SU-DHL-6 (cell line): ENCODE data around the gene ASCC2.

Experiments
- H2AFZ ChIP-seq: fragments of 200-600 bp; sonication (generic); 2 replicates; pipeline ENCODE4 v1.6.1; 2014; ENCODE audit warnings: low read depth, mild to moderate bottlenecking, moderate library complexity, mixed read lengths, antibody characterized with exemption, low read length; ENCODE audit not compliant: severe bottlenecking
- H3F3A ChIP-seq: fragments of 200-600 bp; shearing (Covaris generic); 2 replicates; pipeline ENCODE4 v1.6.0; 2016; ENCODE audit warnings: antibody characterized with exemption, mild to moderate bottlenecking; ENCODE audit not compliant: insufficient read depth
- H3K27ac ChIP-seq: fragments of 200-600 bp; sonication (generic); 2 replicates; pipeline ENCODE4 v1.5.1; 2016; ENCODE audit warnings: low read depth, mild to moderate bottlenecking, low read length, moderate library complexity, mixed read lengths
- H3K27me3 ChIP-seq: fragments of 200-600 bp; sonication (generic), shearing (Covaris generic); 2 replicates; pipeline ENCODE4 v1.6.0; 2014; ENCODE audit warnings: mild to moderate bottlenecking, low read length
- H3K36me3 ChIP-seq: fragments of 200-600 bp; sonication (generic); 2 replicates; pipeline ENCODE4 v1.6.1; 2014; ENCODE audit warnings: mild to moderate bottlenecking, low read length, mixed read lengths
- H3K4me2 ChIP-seq: fragments of 300-600, 200-600 bp; shearing (Covaris generic), sonication (generic); 2 replicates; pipeline ENCODE4 v1.6.0; 2014; ENCODE audit warnings: low read length, low read depth, mild to moderate bottlenecking; ENCODE audit not compliant: poor library complexity, severe bottlenecking
- H3K4me3 ChIP-seq: fragments of 200-600 bp; sonication (generic); 2 replicates; pipeline ENCODE4 v1.5.1; 2014; ENCODE audit warnings: antibody characterized with exemption, low read length, mild to moderate bottlenecking, mixed read lengths; ENCODE audit not compliant: insufficient read depth, poor library complexity, severe bottlenecking
- H3K79me2 ChIP-seq: fragments of 200-600 bp; sonication (generic); 2 replicates; pipeline ENCODE4 v1.6.1; 2014; ENCODE audit warnings: mild to moderate bottlenecking, low read length, moderate library complexity; ENCODE audit not compliant: insufficient read depth
- H3K9ac ChIP-seq: fragments of 200-600 bp; sonication (generic); 2 replicates; pipeline ENCODE4 v1.7.0; 2014; ENCODE audit warnings: mild to moderate bottlenecking, low read length
- H3K9me2 ChIP-seq: fragments of 200-600 bp; sonication (generic); replicated peaks from 2 replicates; pipeline ENCODE4 v1.6.1; 2014; ENCODE audit warnings: low read length; ENCODE audit not compliant: insufficient read depth
- H3K9me3 ChIP-seq: fragments of 200-600 bp; sonication (generic); 2 replicates; pipeline ENCODE4 v1.6.1; 2014; ENCODE audit warnings: low read length, mixed read lengths; ENCODE audit not compliant: insufficient read depth
- H4K20me1 ChIP-seq: fragments of 200-600 bp; sonication (generic); 2 replicates; pipeline ENCODE4 v1.6.1; 2014; ENCODE audit warnings: low read depth, mild to moderate bottlenecking, antibody characterized with exemption, low read length, moderate library complexity, mixed read lengths
- CTCF ChIP-seq: fragments of 200-600 bp; sonication (generic); IDR thresholded peaks from one replicate; pipeline ENCODE4 v1.5.1; 2017; ENCODE audit warnings: antibody characterized with exemption, mild to moderate bottlenecking, low read length, moderate library complexity; ENCODE audit not compliant: insufficient read depth, poor library complexity, severe bottlenecking
- EZH2phosphoT487 ChIP-seq: fragments of 200-600 bp; sonication (generic), shearing (Covaris generic); conservative IDR thresholded peaks from 2 replicates; pipeline ENCODE4 v1.6.1; 2018; ENCODE audit warnings: mild to moderate bottlenecking, antibody characterized with exemption, low read length, moderate library complexity, mixed read lengths

Gene ASCC2

GRCh38 chr22:29780220-29780619 lies 57.9 kb downstream of the ASCC2 start:
- no peak overlapping the region for H3K4me3 ChIP-seq
- H3K4me2 ChIP-seq = no peak overlapping the region
- no peaks in the 10 kb centered on the region for H3K27me3 ChIP-seq
- no peaks in the 10 kb centered on the region for H3K36me3 ChIP-seq
- no peaks in the 10 kb centered on the region for H4K20me1 ChIP-seq
- no peaks in the 10 kb centered on the region for H3K79me2 ChIP-seq
- no peak overlapping the region for H2AFZ ChIP-seq
- TF ChIP-seq EZH2phosphoT487 (no peak), CTCF (no peak)
- H3F3A ChIP-seq = no peaks in the 10 kb centered on the region
- H3K9me3 ChIP-seq = no peaks in the 10 kb centered on the region
- no peaks in the 10 kb centered on the region for H3K9me2 ChIP-seq
- no peak overlapping the region for H3K9ac ChIP-seq
- no peak overlapping the region for H3K27ac ChIP-seq

GRCh38 chr22:29773233-29773632 lies 64.8 kb downstream of the ASCC2 start:
- Histone ChIP-seq H3K36me3 (0 out of 2 replicates have a peak, but pooled peaks cover 2% of the 10 kb centered on the region), H3K4me2 (no peak overlapping the region), H3K9me3 (no peaks in the 10 kb centered on the region), H3K9me2 (no peaks in the 10 kb centered on the region), H3K79me2 (peaks cover 5% of the 10 kb centered on the region), H3F3A (no peaks in the 10 kb centered on the region), H3K9ac (no peak overlapping the region), H3K27ac (no peak overlapping the region), H3K27me3 (no peaks in the 10 kb centered on the region), H2AFZ (no peak overlapping the region), H3K4me3 (no peak overlapping the region), H4K20me1 (no peaks in the 10 kb centered on the region)
- no peak for TF ChIP-seq EZH2phosphoT487

GRCh38 chr22:29772170-29772641 lies 65.9 kb downstream of the ASCC2 start:
- Histone ChIP-seq H3F3A (no peaks in the 10 kb centered on the region), H3K27me3 (no peaks in the 10 kb centered on the region), H2AFZ (no peak overlapping the region), H3K4me3 (no peak overlapping the region), H4K20me1 (no peaks in the 10 kb centered on the region), H3K79me2 (peaks cover 15% of the 10 kb centered on the region), H3K36me3 (0 out of 2 replicates have a peak, but pooled peaks cover 2% of the 10 kb centered on the region), H3K27ac (no peak overlapping the region), H3K9ac (no peak overlapping the region), H3K4me2 (no peak overlapping the region), H3K9me2 (no peaks in the 10 kb centered on the region), H3K9me3 (no peaks in the 10 kb centered on the region)
- TF ChIP-seq CTCF (no peak), EZH2phosphoT487 (no peak)

GRCh38 chr22:29769723-29770321 lies 68.3 kb downstream of the ASCC2 start:
- no peak overlapping the region for H2AFZ ChIP-seq
- H3K27ac ChIP-seq = no peak overlapping the region
- 0 out of 2 replicates have a peak, but pooled peaks cover 2% of the 10 kb centered on the region for H3K36me3 ChIP-seq
- no peaks in the 10 kb centered on the region for H4K20me1 ChIP-seq
- no peak for TF ChIP-seq EZH2phosphoT487
- no peaks in the 10 kb centered on the region for H3K9me2 ChIP-seq
- H3K79me2 ChIP-seq = peaks cover 25% of the 10 kb centered on the region
- H3K27me3 ChIP-seq = no peaks in the 10 kb centered on the region
- no peak overlapping the region for H3K4me3 ChIP-seq
- H3F3A ChIP-seq = no peaks in the 10 kb centered on the region
- H3K4me2 ChIP-seq = no peak overlapping the region
- H3K9ac ChIP-seq = no peak overlapping the region
- H3K9me3 ChIP-seq = no peaks in the 10 kb centered on the region
